ENCODE results near the gene CAMSAP2.

Gene CAMSAP2

GRCh38 chr1:200795156-200795555, 56.5 kb downstream of the CAMSAP2 start:
- Histone ChIP-seq H3K4me3 (ENCODE audit: low read depth in 1 of 2, low read length in 1 of 2) (no peak overlapping the region), H3K9me3 (no peaks in the 10 kb centered on the region), H3K27me3 (no peaks in the 10 kb centered on the region), H3K36me3 (no peaks in the 10 kb centered on the region), H3K4me1 (ENCODE audit: control insufficient read depth in 1 of 2, insufficient read depth in 1 of 2, low read depth in 1 of 2, low read length in 1 of 2) (no peaks in the 10 kb centered on the region), H3K27ac (no peak overlapping the region)
- TF ChIP-seq CTCF (IDR thresholded peaks at IDR 0.05): no peak

GRCh38 chr1:200802042-200802441, 63.3 kb downstream of the CAMSAP2 start:
- H3K36me3 ChIP-seq: no peaks in the 10 kb centered on the region
- H3K27ac ChIP-seq: no peak overlapping the region
- H3K4me3 ChIP-seq (ENCODE audit: low read depth in 1 of 2, low read length in 1 of 2): no peak overlapping the region
- no peak for TF ChIP-seq CTCF (IDR thresholded peaks at IDR 0.05)
- no peaks in the 10 kb centered on the region for H3K4me1 ChIP-seq (ENCODE audit: control insufficient read depth in 1 of 2, insufficient read depth in 1 of 2, low read depth in 1 of 2, low read length in 1 of 2)
- H3K9me3 ChIP-seq: no peaks in the 10 kb centered on the region
- no peaks in the 10 kb centered on the region for H3K27me3 ChIP-seq

- Histone ChIP-seq H3K4me1 (ENCODE audit: control insufficient read depth in 1 of 2, insufficient read depth in 1 of 2, low read depth in 1 of 2, low read length in 1 of 2) (no peaks in the 10 kb centered on the region), H3K4me3 (ENCODE audit: low read depth in 1 of 2, low read length in 1 of 2) (no peak overlapping the region), H3K36me3 (no peaks in the 10 kb centered on the region), H3K9me3 (no peaks in the 10 kb centered on the region), H3K27ac (no peak overlapping the region), H3K27me3 (no peaks in the 10 kb centered on the region)
- peak; percentile 79 for TF ChIP-seq CTCF (IDR thresholded peaks at IDR 0.05)
Measured at GRCh38 chr1:200802865-200803512, 64.3 kb downstream of the CAMSAP2 start.

GRCh38 chr1:200805719-200806118, 67.0 kb downstream of the CAMSAP2 start:
- no peak overlapping the region for H3K4me3 ChIP-seq (ENCODE audit: low read depth in 1 of 2, low read length in 1 of 2)
- no peaks in the 10 kb centered on the region for H3K36me3 ChIP-seq
- no peaks in the 10 kb centered on the region for H3K9me3 ChIP-seq
- no peaks in the 10 kb centered on the region for H3K4me1 ChIP-seq (ENCODE audit: control insufficient read depth in 1 of 2, insufficient read depth in 1 of 2, low read depth in 1 of 2, low read length in 1 of 2)
- H3K27me3 ChIP-seq: no peaks in the 10 kb centered on the region
- TF ChIP-seq CTCF (IDR thresholded peaks at IDR 0.05): no peak
- H3K27ac ChIP-seq: no peak overlapping the region

GRCh38 chr1:200808846-200809245, 70.2 kb downstream of the CAMSAP2 start:
- TF ChIP-seq CTCF (IDR thresholded peaks at IDR 0.05): no peak
- no peak overlapping the region for H3K27ac ChIP-seq
- H3K36me3 ChIP-seq: no peaks in the 10 kb centered on the region

More at GRCh38 chr1:200808846-200809245, 70.2 kb downstream of the CAMSAP2 start:
- no peaks in the 10 kb centered on the region for H3K4me1 ChIP-seq (ENCODE audit: control insufficient read depth in 1 of 2, insufficient read depth in 1 of 2, low read depth in 1 of 2, low read length in 1 of 2)
- H3K9me3 ChIP-seq: no peaks in the 10 kb centered on the region
- H3K4me3 ChIP-seq (ENCODE audit: low read depth in 1 of 2, low read length in 1 of 2): no peak overlapping the region
- H3K27me3 ChIP-seq: no peaks in the 10 kb centered on the region

Data from neutrophil (primary cell).